K562 (cell line): ENCODE results near the gene RTP5. TPM values are rescaled to one million over a fixed set of nuclear protein-coding genes. Genes with fewer than 3 reads are reported as not detected.

Source experiments
- ATAC-seq: fragments of 200-7000 bp; cut with Tn5 transposase; 3 replicates; pipeline ENCODE4 v1.9.1; 2020; ENCODE audit warnings: moderate library complexity
- BruUV-seq: library from RNA; stranded (reverse); fragments of 400-500 nt; replicated peaks from 2 replicates; lab custom pipeline; 2021; lab: Mats Ljungman, UMichigan
- CTCF ChIA-PET: fragments of 300-600 bp; formaldehyde crosslinking; extraction: SDS; loops from one replicate; lab custom pipeline; 2021; ENCODE audit warnings: low intra/inter-chr PET ratio; lab: Yijun Ruan, JAX
- POLR2A ChIA-PET: fragments of 300-600, 350-650 bp; sonication (Branson Sonifier 250); formaldehyde crosslinking; extraction: SDS; loops from one replicate; lab custom pipeline; 2021; ENCODE audit warnings: antibody characterized with exemption, inconsistent platforms; lab: Yijun Ruan, JAX
- DNase-seq, 4 experiments: peaks; one replicate each; pipeline versions ENCODE4 v3.0.0 to v3.0.0-alpha.2; 2011 to 2018; ENCODE audit warnings: low spot score in 3 of 4, mixed read lengths in 3 of 4; ENCODE audit errors: extremely low read depth in 1 of 4
- FAIRE-seq: peaks from 2 replicates; lab custom pipeline; 2011; peaks lifted over from hg19 to GRCh38; lab: Jason Lieb, UNC
- H2AFZ ChIP-seq: 2 replicates; pipeline ENCODE4 v1.6.0; 2011; ENCODE audit warnings: low read depth, low read length, control low read depth, inconsistent platforms
- H3K27ac ChIP-seq: fragments of 200-600 bp; 3 replicates; pipeline ENCODE4 v1.8.0; 2011; ENCODE audit warnings: low read depth, mild to moderate bottlenecking, control low read depth, inconsistent platforms, low read length, moderate library complexity, mixed read lengths; ENCODE audit errors: extremely low read depth
- H3K27me3 ChIP-seq, 2 experiments: fragments of 300-600 bp in 1 of 2; 2 replicates in 1 of 2; 3 replicates in 1 of 2; pipeline versions ENCODE4 v1.6.0 to v1.8.0; 2011; ENCODE audit warnings: inconsistent platforms in 2 of 2, low read length in 2 of 2, mild to moderate bottlenecking in 1 of 2, mixed read lengths in 1 of 2, moderate library complexity in 1 of 2; ENCODE audit not compliant: control insufficient read depth in 2 of 2, insufficient read depth in 2 of 2
- H3K36me3 ChIP-seq: fragments of 300-600 bp; 3 replicates; pipeline ENCODE4 v1.8.0; 2011; ENCODE audit warnings: mild to moderate bottlenecking, low read length, inconsistent platforms; ENCODE audit not compliant: control insufficient read depth, insufficient read depth
- H3K4me1 ChIP-seq, 2 experiments: fragments of 200-600 bp in 1 of 2; replicated peaks in 1 of 2; 2 replicates in 1 of 2; 3 replicates in 1 of 2; pipeline versions ENCODE4 v1.5.1 to v1.8.0; 2011; ENCODE audit warnings: inconsistent platforms in 2 of 2, low read length in 2 of 2, mild to moderate bottlenecking in 1 of 2, mixed read lengths in 1 of 2, moderate library complexity in 1 of 2; ENCODE audit not compliant: control insufficient read depth in 2 of 2, insufficient read depth in 2 of 2
- H3K4me2 ChIP-seq: 2 replicates; pipeline ENCODE4 v1.6.1; 2011; ENCODE audit warnings: low read length, control low read depth, inconsistent platforms, mixed read lengths; ENCODE audit not compliant: insufficient read depth
- H3K4me3 ChIP-seq: fragments of 200-600 bp; sonication (generic), shearing (Covaris generic); 2 replicates; pipeline ENCODE4 v1.5.1; 2016; ENCODE audit warnings: control low read depth, inconsistent platforms
- H3K79me2 ChIP-seq: fragments of 200-600 bp; 3 replicates; pipeline ENCODE4 v1.8.0; 2011; ENCODE audit warnings: low read length, inconsistent platforms; ENCODE audit not compliant: control insufficient read depth, insufficient read depth
- H3K9ac ChIP-seq, 2 experiments: 2 replicates each; pipeline versions ENCODE4 v1.6.0 to v1.6.1; 2011; ENCODE audit warnings: low read depth in 2 of 2, low read length in 2 of 2, control low read depth in 1 of 2, inconsistent platforms in 1 of 2, mild to moderate bottlenecking in 1 of 2, mixed read lengths in 1 of 2; ENCODE audit not compliant: insufficient read depth in 1 of 2
- H3K9me1 ChIP-seq: one replicate; pipeline ENCODE4 v1.6.0; 2011; ENCODE audit warnings: inconsistent platforms, mild to moderate bottlenecking, low read length, moderate library complexity; ENCODE audit not compliant: control insufficient read depth, insufficient read depth
- H3K9me3 ChIP-seq: replicated peaks from 2 replicates; pipeline ENCODE4 v1.5.1; 2011; ENCODE audit warnings: low read depth, low read length, inconsistent platforms; ENCODE audit not compliant: control insufficient read depth, insufficient read depth
- H4K20me1 ChIP-seq: replicated peaks from 2 replicates; pipeline ENCODE4 v1.6.1; 2011; ENCODE audit warnings: low read length, inconsistent platforms, mixed read lengths; ENCODE audit not compliant: control insufficient read depth, insufficient read depth
- AFF1 ChIP-seq, 2 experiments: fragments of 450-650 bp; IDR thresholded peaks; 2 replicates each; pipeline ENCODE4 v1.6.1; 2018; ENCODE audit warnings: mild to moderate bottlenecking in 2 of 2, low read depth in 1 of 2; ENCODE audit not compliant: partially characterized antibody in 2 of 2
- HDAC1 ChIP-seq, 2 experiments: fragments of 450-650 bp; IDR thresholded peaks; 2 replicates each; pipeline ENCODE4 v1.6.1; 2016 to 2017; ENCODE audit warnings: inconsistent platforms in 1 of 2, mild to moderate bottlenecking in 1 of 2, moderate library complexity in 1 of 2
- KDM1A ChIP-seq, 2 experiments: fragments of 450-650 bp; IDR thresholded peaks; 2 replicates each; pipeline ENCODE4 v1.6.1; 2016; ENCODE audit warnings: mild to moderate bottlenecking in 2 of 2
- MLLT1 ChIP-seq, 2 experiments: fragments of 450-650 bp; IDR thresholded peaks; 2 replicates each; pipeline ENCODE4 v1.6.1; 2016
- MXD1 ChIP-seq: fragments of 250-450 bp; sonication (Bioruptor Pico); IDR thresholded peaks from 2 replicates; pipeline ENCODE4 v1.8.0; 2021; ENCODE audit warnings: borderline replicate concordance, mild to moderate bottlenecking, moderate library complexity; ENCODE audit not compliant: poor library complexity, severe bottlenecking
- PHF20 ChIP-seq: fragments of 450-650 bp; IDR thresholded peaks from 2 replicates; pipeline ENCODE4 v1.6.1; 2018; ENCODE audit not compliant: partially characterized antibody
- POLR3A ChIP-seq: IDR thresholded peaks from 2 replicates; pipeline ENCODE4 v1.6.1; 2011; ENCODE audit warnings: borderline replicate concordance, mild to moderate bottlenecking, moderate library complexity; ENCODE audit not compliant: insufficient read length, insufficient read depth; ENCODE audit errors: extremely low read depth
- YY1 ChIP-seq, 3 experiments: IDR thresholded peaks; 2 replicates each; pipeline ENCODE4 v1.6.1; 2011; ENCODE audit warnings: low read length in 2 of 3, mild to moderate bottlenecking in 2 of 3, moderate library complexity in 2 of 3, borderline replicate concordance in 1 of 3, control low read depth in 1 of 3, low read depth in 1 of 3; ENCODE audit not compliant: insufficient read depth in 3 of 3, insufficient replicate concordance in 2 of 3, control insufficient read depth in 1 of 3, insufficient read length in 1 of 3; ENCODE audit errors: extremely low read depth in 1 of 3
- ZBTB12 ChIP-seq: fragments of 250-450 bp; sonication (Bioruptor Pico); IDR thresholded peaks from 2 replicates; pipeline ENCODE4 v1.4.0; 2020
- WGBS: fragments of 100-300 bp; shearing (Covaris generic); methylation state at CpG from one replicate; pipeline ENCODE4 v1.1.6; 2016; ENCODE audit warnings: low coverage, mixed read lengths; ENCODE audit not compliant: insufficient coverage; ENCODE audit errors: missing lambda C conversion rate; 5-methylcytosine and 5-hydroxymethylcytosine counted together
- in situ Hi-C: fragments of 300-500 bp; cut with MboI; formaldehyde crosslinking; loops from 4 replicates; pipeline ENCODE4 v1.15.0; 2018; ENCODE audit warnings: inconsistent platforms, mixed read lengths
- intact Hi-C: fragments of 100-400 bp; cut with micrococcal nuclease; formaldehyde crosslinking; loops from 2 replicates; pipeline ENCODE4 v1.14.2; 2022
- polyA plus RNA-seq, 8 experiments: library from polyadenylated mRNA; depleted of rRNA in 4 of 8; stranded (reverse) in 5 of 8; unstranded in 3 of 8; fragments of >200 nt; fragmentation: Nextera tagmentation in 2 of 8; fragmentation: Illumina TruSeq in 1 of 8; extraction: Ambion mirVana in 2 of 8; extraction: Trizol in 1 of 8; gene quantifications; 2 replicates each; pipeline versions ENCODE4 v1.2.1 to v1.2.3, GENCODE V29; 2011 to 2014; ENCODE audit warnings: inconsistent platforms in 1 of 8, missing spikeins in 1 of 8
- total RNA-seq, 7 experiments: library from RNA; depleted of rRNA in 6 of 7; stranded (reverse); fragments of >200 nt in 6 of 7; fragmentation: Illumina TruSeq in 2 of 7; extraction: Trizol in 2 of 7; gene quantifications; 2 replicates each; pipeline versions ENCODE4 v1.2.1 to v1.2.3, GENCODE V29; 2011 to 2021; ENCODE audit warnings: low replicate concordance in 1 of 7

Gene RTP5
- total and polyA plus RNA-seq, 9 of the 15 experiments (the other 6 are each of a cell fraction or from before 2014, with no cell fraction given), result not detected

- H3K36me3 ChIP-seq, result no peaks in the 10 kb centered on the region
Observed at GRCh38 chr2:241861264-241861663, 8.3 kb upstream of the RTP5 start.

More at GRCh38 chr2:241861264-241861663, 8.3 kb upstream of the RTP5 start:
- WGBS, result 75% methylated on average over 1 of the region's 1 CpG
- no peak for FAIRE-seq
- Histone ChIP-seq H3K27ac (no peak overlapping the region), H3K4me1 (peaks cover 5 to 55% of the 10 kb centered on the region in 2 experiments; a peak in 4 of 5 replicates), H4K20me1 (peaks cover 5% of the 10 kb centered on the region; the same call in 1 of the 2 replicates), H3K4me3 (no peak overlapping the region), H3K4me2 (no peak overlapping the region), H3K79me2 (no peaks in the 10 kb centered on the region), H3K9me3 (peaks cover 4% of the 10 kb centered on the region; the same call in 1 of the 2 replicates), H3K9me1 (no peaks in the 10 kb centered on the region), H3K27me3 (peaks cover 0 to 19% of the 10 kb centered on the region in 2 experiments; a peak in 3 of 5 replicates), H3K9ac (no peak overlapping the region), H2AFZ (no peak overlapping the region)
- no peak for TF ChIP-seq MXD1 (CRISPR knock-in tag)
- TF ChIP-seq HDAC1 (IDR thresholded peaks at IDR 0.05), result 0 out of 4 replicates have a peak, but pooled peaks of 1 of the 2 experiments have one; percentile 25
- TF ChIP-seq PHF20, result peak; percentile 47
- no peak for TF ChIP-seq ZBTB12 (CRISPR knock-in tag)
- 0 out of 4 replicates have a peak, but pooled peaks of 1 of the 2 experiments have one; percentile 25 for TF ChIP-seq MLLT1 (IDR thresholded peaks at IDR 0.05)
- TF ChIP-seq AFF1 (IDR thresholded peaks at IDR 0.05; ENCODE audit: low read depth in 1 of 2, partially characterized antibody in 2 of 2), result no peak
- TF ChIP-seq KDM1A (IDR thresholded peaks at IDR 0.05), result 0 out of 4 replicates have a peak, but pooled peaks of 1 of the 2 experiments have one; percentile 11
- no peak for TF ChIP-seq YY1 (IDR thresholded peaks at IDR 0.05; ENCODE audit: borderline replicate concordance in 1 of 3, control insufficient read depth in 1 of 3, extremely low read depth in 1 of 3, insufficient read depth in 3 of 3, insufficient read length in 1 of 3, insufficient replicate concordance in 2 of 3, low read depth in 1 of 3, low read length in 2 of 3)
- TF ChIP-seq POLR3A, result no peak
- ChIA-PET POLR2A (no interaction called here), CTCF (no interaction called here)
- intact Hi-C loops, result no loop called here
- ATAC-seq, result no peak
- no peak for DNase-seq
- BruUV-seq, result no TSS peak
- in situ Hi-C loops, result no loop called here
